HG02588 (cell line): Measurements from ENCODE around the gene KCNJ5.

Experiments
- ATAC-seq: cut with Tn5 transposase; IDR thresholded peaks from one replicate; pipeline ENCODE4 v1.9.1; 2021; ENCODE audit warnings: mild to moderate bottlenecking, moderate library complexity; ENCODE audit not compliant: unreplicated experiment

Gene KCNJ5

GRCh38 chr11:128890543-128891368 lies at the start of gene KCNJ5:
Gene KCNJ5 (plus strand): TSS chr11:128891356. CDS start chr11:128911274, 19,918 bp downstream.
- ATAC-seq = no peak

GRCh38 chr11:128841461-128842072 lies 49.6 kb upstream of the KCNJ5 start:
- ATAC-seq = peak; percentile 42

GRCh38 chr11:128843198-128843785 lies 47.9 kb upstream of the KCNJ5 start:
- ATAC-seq = no peak

GRCh38 chr11:128845334-128845780 lies 45.8 kb upstream of the KCNJ5 start:
- ATAC-seq = no peak

- no peak for ATAC-seq
Observed at GRCh38 chr11:128846985-128847384, 44.2 kb upstream of the KCNJ5 start.

GRCh38 chr11:128848815-128849455 lies 42.2 kb upstream of the KCNJ5 start:
- peak; percentile 86 for ATAC-seq

GRCh38 chr11:128852327-128853023 lies 38.7 kb upstream of the KCNJ5 start:
- ATAC-seq = no peak

GRCh38 chr11:128853559-128853958 lies 37.6 kb upstream of the KCNJ5 start:
- ATAC-seq = no peak

- ATAC-seq = no peak
Observed at GRCh38 chr11:128854841-128855240, 36.3 kb upstream of the KCNJ5 start.

GRCh38 chr11:128856241-128856640 lies 34.9 kb upstream of the KCNJ5 start:
- ATAC-seq = no peak

- no peak for ATAC-seq
Observed at GRCh38 chr11:128857341-128857740, 33.8 kb upstream of the KCNJ5 start.

- peak; percentile 87 for ATAC-seq
Observed at GRCh38 chr11:128859563-128860441, 31.4 kb upstream of the KCNJ5 start.

- ATAC-seq = no peak
Observed at GRCh38 chr11:128860571-128861361, 30.4 kb upstream of the KCNJ5 start.

GRCh38 chr11:128862406-128862805 lies 28.8 kb upstream of the KCNJ5 start:
- no peak for ATAC-seq

GRCh38 chr11:128862908-128863660 lies 28.1 kb upstream of the KCNJ5 start:
- ATAC-seq = no peak

GRCh38 chr11:128865490-128865889 lies 25.7 kb upstream of the KCNJ5 start:
- no peak for ATAC-seq

GRCh38 chr11:128867277-128867676 lies 23.9 kb upstream of the KCNJ5 start, which contains the start of gene KCNJ1:
Gene KCNJ1 (minus strand): TSS chr11:128867296. CDS start chr11:128840243, 27,053 bp downstream.
- no peak for ATAC-seq
